NCI-H1092 (cell line): ENCODE results near the gene STRN.
"Not testable (repeated sequence)": the region's sequence is repeated elsewhere in the genome, so short reads cannot be mapped to it uniquely, and the experiment has no call there.

Experiments used
- DNase-seq: peaks from one replicate; lab custom pipeline; 2025; lab: John Stamatoyannopoulos, UW

The STRN gene

GRCh38 chr2:36963106-36963505 is 3.2 kb downstream of the STRN start:
- DNase-seq = no peak

- no peak for DNase-seq
Observed at GRCh38 chr2:36960773-36961172, 5.6 kb downstream of the STRN start.

- DNase-seq = no peak
Observed at GRCh38 chr2:36960005-36960675, 6.2 kb downstream of the STRN start.

GRCh38 chr2:36954977-36955607 is 11.2 kb downstream of the STRN start:
- DNase-seq = no peak

GRCh38 chr2:36952748-36953197 is 13.6 kb downstream of the STRN start:
- DNase-seq = no peak

GRCh38 chr2:36951574-36951973 is 14.8 kb downstream of the STRN start:
- DNase-seq = no peak

GRCh38 chr2:36951027-36951518 is 15.3 kb downstream of the STRN start:
- DNase-seq = no peak

- no peak for DNase-seq
Observed at GRCh38 chr2:36949845-36950244, 16.5 kb downstream of the STRN start.

GRCh38 chr2:36945240-36945639 is 21.1 kb downstream of the STRN start:
- not testable (repeated sequence) for DNase-seq

GRCh38 chr2:36941867-36942266 is 24.5 kb downstream of the STRN start:
- no peak for DNase-seq

GRCh38 chr2:36936526-36936925 is 29.8 kb downstream of the STRN start:
- DNase-seq = not testable (repeated sequence)

GRCh38 chr2:36931688-36932087 is 34.6 kb downstream of the STRN start:
- not testable (repeated sequence) for DNase-seq

GRCh38 chr2:36930787-36931410 is 35.4 kb downstream of the STRN start:
- DNase-seq = not testable (repeated sequence)

- not testable (repeated sequence) for DNase-seq
Observed at GRCh38 chr2:36926175-36927132, 39.9 kb downstream of the STRN start.

- DNase-seq = not testable (repeated sequence)
Observed at GRCh38 chr2:36922629-36923028, 43.7 kb downstream of the STRN start.

GRCh38 chr2:36921984-36922383 is 44.4 kb downstream of the STRN start:
- no peak for DNase-seq

GRCh38 chr2:36919041-36919837 is 47.1 kb downstream of the STRN start:
- DNase-seq = no peak

- no peak for DNase-seq
Observed at GRCh38 chr2:36918307-36918706, 48.0 kb downstream of the STRN start.

GRCh38 chr2:36915627-36916026 is 50.7 kb downstream of the STRN start:
- DNase-seq = no peak

GRCh38 chr2:36912695-36913094 is 53.6 kb downstream of the STRN start:
- DNase-seq = no peak

- DNase-seq = no peak
Observed at GRCh38 chr2:36911012-36911411, 55.3 kb downstream of the STRN start.
